K562 treated with DMSO at 1 percent for 12 hours (cell line): ENCODE results near the gene LPCAT3. TPM values are rescaled to one million over a fixed set of nuclear protein-coding genes. Genes with fewer than 3 reads are reported as not detected.

Source experiments
- total RNA-seq: library from RNA; unstranded; fragments of 300-600 nt; gene quantifications from 2 replicates; pipeline ENCODE4 v1.2.3, GENCODE V29; 2022; ENCODE audit not compliant: insufficient read depth

LPCAT3 gene, protein sequence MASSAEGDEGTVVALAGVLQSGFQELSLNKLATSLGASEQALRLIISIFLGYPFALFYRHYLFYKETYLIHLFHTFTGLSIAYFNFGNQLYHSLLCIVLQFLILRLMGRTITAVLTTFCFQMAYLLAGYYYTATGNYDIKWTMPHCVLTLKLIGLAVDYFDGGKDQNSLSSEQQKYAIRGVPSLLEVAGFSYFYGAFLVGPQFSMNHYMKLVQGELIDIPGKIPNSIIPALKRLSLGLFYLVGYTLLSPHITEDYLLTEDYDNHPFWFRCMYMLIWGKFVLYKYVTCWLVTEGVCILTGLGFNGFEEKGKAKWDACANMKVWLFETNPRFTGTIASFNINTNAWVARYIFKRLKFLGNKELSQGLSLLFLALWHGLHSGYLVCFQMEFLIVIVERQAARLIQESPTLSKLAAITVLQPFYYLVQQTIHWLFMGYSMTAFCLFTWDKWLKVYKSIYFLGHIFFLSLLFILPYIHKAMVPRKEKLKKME
- total RNA-seq: 13.6 and 38.4 TPM in 2 replicates

DNA sequence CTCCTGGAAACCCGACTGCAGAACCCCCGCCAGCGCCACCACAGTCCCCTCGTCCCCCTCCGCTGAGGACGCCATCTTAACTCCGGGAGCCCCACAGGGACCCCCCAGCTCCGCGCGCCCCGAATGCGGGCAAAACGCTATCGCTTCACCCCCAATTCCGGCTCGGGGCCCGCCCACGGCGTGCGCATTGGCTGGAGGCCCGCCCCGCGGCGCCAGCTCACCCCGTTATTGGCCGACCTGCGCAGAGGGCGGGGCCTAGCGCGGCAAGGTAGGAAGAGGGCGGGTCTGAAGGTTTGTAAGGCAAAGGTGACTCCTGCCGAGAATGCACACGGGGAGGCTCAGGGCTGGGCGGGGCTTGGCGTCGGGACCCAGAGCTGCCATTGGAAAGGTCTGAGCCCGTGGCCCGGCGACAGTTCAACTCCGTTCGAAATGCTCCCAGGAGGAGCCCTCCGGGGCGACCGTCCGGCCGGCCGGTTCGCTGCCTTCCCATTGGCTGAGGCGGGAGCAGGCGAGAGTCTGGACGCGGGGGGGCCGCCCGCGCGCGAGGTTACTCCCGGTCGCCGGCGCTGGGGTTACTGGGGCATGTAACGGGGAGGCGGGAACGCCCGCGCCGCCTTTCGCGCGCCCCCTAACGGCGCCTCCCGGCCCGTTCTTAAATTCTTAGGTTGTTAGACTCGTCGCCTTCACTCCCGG is at the start of gene LPCAT3:
TSS of gene LPCAT3 (minus strand) at position 127 of the 693 bp plus-strand sequence. CDS start at position 75, 52 bp downstream.

DNA sequence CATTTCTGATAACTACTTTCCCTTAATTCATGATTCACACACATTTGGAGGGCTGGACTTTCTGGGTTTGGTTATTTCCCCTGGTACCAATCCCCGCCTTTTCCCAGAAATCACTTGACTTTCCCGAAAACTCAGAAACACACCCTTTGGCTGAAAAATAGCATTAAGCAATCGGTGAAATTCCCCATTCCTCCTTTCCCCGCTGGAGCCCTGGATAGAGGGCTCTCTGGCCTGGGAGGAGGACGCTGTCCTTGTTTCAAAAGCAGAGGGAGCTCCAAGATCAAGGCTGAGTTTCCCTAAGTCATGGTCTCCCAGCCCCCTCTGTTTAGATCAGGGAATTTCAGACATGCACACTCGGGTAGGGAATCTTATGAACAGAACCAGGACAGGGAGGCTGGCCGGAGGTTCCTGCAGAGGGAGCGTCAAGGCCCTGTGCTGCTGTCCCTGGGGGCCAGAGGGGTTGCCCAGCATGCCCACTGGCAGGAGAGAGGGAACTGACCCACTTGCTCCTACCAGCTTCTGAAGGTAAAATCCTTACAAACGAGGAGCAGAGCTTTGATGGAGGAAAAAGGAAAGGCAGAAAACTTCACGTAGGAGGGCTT is 42.2 kb upstream of the LPCAT3 start, which contains the start of gene C1S:
TSS of gene C1S (plus strand) at position 366 of the 602 bp plus-strand sequence. CDS start 1,195 bp downstream, outside the sequence.

DNA sequence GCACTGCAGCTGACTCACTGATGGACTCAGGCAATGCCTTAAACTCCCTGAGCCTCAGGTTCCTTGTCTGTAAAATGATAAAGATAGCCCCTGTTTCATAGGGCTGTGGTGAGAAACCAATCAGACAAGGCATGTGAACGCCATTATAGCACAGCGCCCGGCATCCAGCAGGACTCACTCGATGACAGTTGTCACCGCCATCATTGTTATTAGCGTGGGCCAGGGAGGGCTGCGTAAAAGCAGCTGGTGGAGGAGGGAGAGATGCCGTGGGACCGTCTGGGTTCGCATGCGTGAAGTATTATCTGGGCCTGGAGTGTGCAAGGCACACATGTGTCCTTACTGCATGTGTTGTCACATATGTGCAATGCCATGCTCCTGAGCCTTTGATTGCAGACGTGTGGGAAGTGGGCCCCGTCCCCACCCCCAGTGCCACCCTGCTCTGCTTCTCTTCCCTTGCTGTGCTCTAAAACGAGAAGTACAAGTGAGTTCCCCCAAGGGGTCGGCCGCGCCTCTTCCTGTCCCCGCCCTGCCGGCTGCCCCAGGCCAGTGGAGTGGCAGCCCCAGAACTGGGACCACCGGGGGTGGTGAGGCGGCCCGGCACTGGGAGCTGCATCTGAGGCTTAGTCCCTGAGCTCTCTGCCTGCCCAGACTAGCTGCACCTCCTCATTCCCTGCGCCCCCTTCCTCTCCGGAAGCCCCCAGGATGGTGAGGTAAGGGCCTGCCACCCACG is 67.3 kb downstream of the LPCAT3 start, which contains the start of gene PTPN6:
TSS of gene PTPN6 (plus strand) at position 546 of the 730 bp plus-strand sequence. CDS start at position 703, 157 bp downstream.

DNA sequence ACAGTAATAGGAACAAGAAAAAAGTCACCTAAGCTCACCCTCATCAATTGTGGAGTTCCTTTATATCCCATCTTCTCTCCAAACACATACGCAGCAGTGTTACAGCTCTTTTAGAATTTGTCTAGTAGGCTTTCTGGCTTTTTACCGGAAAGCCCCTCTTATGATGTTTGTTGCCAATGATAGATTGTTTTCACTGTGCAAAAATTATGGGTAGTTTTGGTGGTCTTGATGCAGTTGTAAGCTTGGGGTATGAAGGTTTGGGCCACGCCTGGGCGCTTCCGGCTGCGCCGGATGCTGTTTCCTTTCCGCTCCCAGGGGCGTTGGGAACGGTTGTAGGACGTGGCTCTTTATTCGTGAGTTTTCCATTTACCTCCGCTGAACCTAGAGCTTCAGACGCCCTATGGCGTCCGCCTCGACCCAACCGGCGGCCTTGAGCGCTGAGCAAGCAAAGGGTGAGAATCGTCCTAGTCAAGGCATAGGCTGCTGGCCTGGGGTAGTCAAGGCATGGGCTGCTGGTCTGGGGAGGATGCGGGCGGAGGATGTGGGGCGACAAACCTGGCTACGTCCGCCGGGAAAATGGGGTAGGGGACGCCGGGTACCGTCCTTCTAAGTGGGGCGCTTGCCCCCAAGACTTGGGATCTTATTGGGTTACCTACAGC is 74.4 kb downstream of the LPCAT3 start, which contains the start of the genes C12orf57 and RNU7-1:
TSS of gene C12orf57 (plus strand) at position 301 of the 659 bp plus-strand sequence. CDS start at position 401, 100 bp downstream.
TSS of gene RNU7-1 (plus strand) at position 95 of the 659 bp plus-strand sequence.

DNA sequence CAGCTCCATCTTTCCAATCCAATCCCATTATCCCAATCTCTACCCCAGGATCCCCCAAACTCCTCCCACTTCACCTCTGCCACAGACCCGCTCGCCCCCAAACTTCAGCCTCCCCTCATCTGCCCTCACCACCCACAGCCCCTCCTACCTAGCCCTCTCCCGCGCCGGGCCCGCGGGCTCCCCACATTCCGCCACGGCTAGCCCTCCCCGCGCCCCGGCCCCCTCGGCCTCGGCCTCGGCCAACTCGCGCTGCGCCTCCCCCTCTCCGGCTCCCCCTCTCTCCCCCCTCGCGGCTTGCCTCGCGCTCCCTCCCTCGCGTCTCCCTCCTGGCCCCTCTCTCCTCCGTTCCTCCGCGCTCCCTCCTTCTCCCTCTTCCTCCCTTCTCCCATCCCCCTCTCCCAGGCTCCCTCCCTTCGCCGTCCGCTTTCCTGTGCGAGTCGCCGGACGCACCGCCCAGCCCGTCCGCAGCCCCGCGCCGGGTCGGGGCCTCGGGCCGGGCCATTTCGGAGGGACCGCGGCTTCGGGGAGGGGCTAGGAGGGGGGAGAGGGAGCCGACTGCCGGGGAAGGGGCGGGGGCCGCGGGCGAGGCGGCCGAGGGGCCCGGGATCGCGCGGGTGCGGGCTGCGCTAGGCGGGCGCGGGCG is 90.8 kb downstream of the LPCAT3 start, which contains the start of gene ATN1:
TSS of gene ATN1 (plus strand) at position 581 of the 643 bp plus-strand sequence. CDS start 6,043 bp downstream, outside the sequence.

Other genes with a start within 250 kb of the LPCAT3 start
- 0.92 and 1.6 TPM in 2 replicates for gene LAG3, start 246.0 kb downstream of the LPCAT3 start, total RNA-seq
- 0.70 TPM in 1 of 2 replicates, not detected in the other for gene CD4, start 228.9 kb downstream of the LPCAT3 start, total RNA-seq
- gene GPR162, start 196.7 kb downstream of the LPCAT3 start, total RNA-seq: 2.0 and 3.7 TPM in 2 replicates
- 17.7 and 18.5 TPM in 2 replicates for gene P3H3, start 190.1 kb downstream of the LPCAT3 start, total RNA-seq
- gene GNB3, start 177.6 kb downstream of the LPCAT3 start, total RNA-seq: 3.0 and 3.1 TPM in 2 replicates
- gene CDCA3, start 167.2 kb downstream of the LPCAT3 start, total RNA-seq: 32.5 and 43.7 TPM in 2 replicates
- gene USP5, start 166.3 kb downstream of the LPCAT3 start, total RNA-seq: 45.6 and 61.5 TPM in 2 replicates
- gene TPI1, start 150.9 kb downstream of the LPCAT3 start, total RNA-seq: 410 and 515 TPM in 2 replicates
- 5.4 and 6.6 TPM in 2 replicates for gene SPSB2, start 145.2 kb downstream of the LPCAT3 start, total RNA-seq
- gene LRRC23, start 113.7 kb downstream of the LPCAT3 start, total RNA-seq: 4.7 and 13.1 TPM in 2 replicates
- gene ENO2, start 103.9 kb downstream of the LPCAT3 start, total RNA-seq: 29.5 and 40.4 TPM in 2 replicates
- 15.3 and 39.8 TPM in 2 replicates for gene ATN1, start 90.5 kb downstream of the LPCAT3 start, total RNA-seq
- not detected in 2 replicates for gene RNU7-1, start 74.7 kb downstream of the LPCAT3 start, total RNA-seq
- gene C12orf57, start 74.5 kb downstream of the LPCAT3 start, total RNA-seq: 403 and 716 TPM in 2 replicates
- 8.0 and 8.3 TPM in 2 replicates for gene PTPN6, start 67.1 kb downstream of the LPCAT3 start, total RNA-seq
- gene PHB2, start 47.8 kb downstream of the LPCAT3 start, total RNA-seq: 261 and 278 TPM in 2 replicates
- gene EMG1, start 47.6 kb downstream of the LPCAT3 start, total RNA-seq: 14.9 and 18.5 TPM in 2 replicates
- gene C1S, start 42.2 kb upstream of the LPCAT3 start, total RNA-seq: 2.8 TPM in 1 of 2 replicates, not detected in the other
- 2.8 and 5.8 TPM in 2 replicates for gene C1R, start 74.0 kb upstream of the LPCAT3 start, total RNA-seq
- gene C1RL, start 90.7 kb upstream of the LPCAT3 start, total RNA-seq: 5.0 and 16.1 TPM in 2 replicates
- gene RBP5, start 110.4 kb upstream of the LPCAT3 start, total RNA-seq: 3.2 and 3.7 TPM in 2 replicates
- 7.7 and 18.4 TPM in 2 replicates for gene CLSTN3, start 111.9 kb upstream of the LPCAT3 start, total RNA-seq
- 13.3 and 18.6 TPM in 2 replicates for gene PEX5, start 171.2 kb upstream of the LPCAT3 start, total RNA-seq